ENCODE results near the gene KAT2B. TPM values are rescaled to one million over a fixed set of nuclear protein-coding genes. Genes with fewer than 3 reads are reported as not detected.

KAT2B gene
- total RNA-seq, 1 donor from 2014 or later: 52.5 TPM

DNA sequence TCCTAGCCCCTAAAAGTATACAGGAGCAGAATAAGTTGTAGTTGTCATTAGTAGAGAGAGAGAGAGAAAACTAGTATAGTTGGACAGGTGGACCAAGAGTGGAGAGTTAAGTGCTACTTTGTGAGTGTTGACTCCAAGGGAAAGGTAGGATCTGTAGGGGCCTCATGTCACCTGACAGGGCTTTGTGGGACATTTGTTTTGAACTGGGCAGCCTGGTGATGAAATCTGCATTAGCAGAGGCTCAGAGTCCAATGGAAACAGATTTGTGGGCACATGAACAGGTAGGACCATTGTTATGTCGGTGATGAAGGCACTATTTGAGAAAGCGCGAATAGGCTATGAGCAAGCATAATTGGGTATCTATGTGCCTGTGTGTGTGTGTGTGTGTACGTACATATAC is 102.3 kb downstream of the KAT2B start:
- DNase-seq (ENCODE audit: low spot score): no peak

DNA sequence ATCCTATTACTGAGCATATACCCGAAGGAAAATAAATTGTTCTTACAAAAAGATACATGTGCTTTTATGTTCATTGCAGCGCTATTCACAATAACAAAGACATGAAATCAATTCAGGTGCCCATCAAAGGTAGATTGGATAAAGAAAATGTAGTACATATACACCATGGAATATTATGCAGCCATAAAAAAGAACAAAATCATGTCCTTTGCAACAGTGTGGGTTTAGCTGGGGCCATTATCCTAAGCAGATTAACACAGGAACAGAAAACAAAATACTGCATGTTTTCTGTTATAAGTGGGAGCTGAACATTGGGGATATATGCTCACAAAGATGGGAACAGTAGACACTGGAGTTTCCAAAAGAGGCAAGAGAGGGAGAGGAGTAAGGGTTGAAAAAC is 103.3 kb downstream of the KAT2B start:
- no peak for DNase-seq (ENCODE audit: low spot score)

DNA sequence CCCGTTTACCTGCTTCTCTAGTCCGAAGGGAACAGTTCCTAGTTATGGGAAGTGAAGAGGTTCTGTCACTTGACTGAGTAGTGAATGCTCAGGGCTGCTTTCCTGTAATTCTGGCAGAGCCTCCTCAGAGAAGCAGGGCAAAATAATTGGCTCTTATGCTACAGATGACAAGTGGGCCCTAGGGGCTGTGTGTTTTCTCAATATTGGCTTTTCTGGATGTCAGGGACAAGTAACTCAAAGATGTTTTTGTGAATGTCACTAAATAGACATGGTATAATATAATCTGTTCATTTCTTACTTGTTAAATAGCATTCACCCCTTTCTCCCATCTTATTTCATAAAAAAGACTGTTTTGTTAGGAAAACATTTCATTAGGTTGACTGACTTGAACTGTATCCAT is 105.6 kb downstream of the KAT2B start:
- DNase-seq (ENCODE audit: low spot score): peak; percentile 42

DNA sequence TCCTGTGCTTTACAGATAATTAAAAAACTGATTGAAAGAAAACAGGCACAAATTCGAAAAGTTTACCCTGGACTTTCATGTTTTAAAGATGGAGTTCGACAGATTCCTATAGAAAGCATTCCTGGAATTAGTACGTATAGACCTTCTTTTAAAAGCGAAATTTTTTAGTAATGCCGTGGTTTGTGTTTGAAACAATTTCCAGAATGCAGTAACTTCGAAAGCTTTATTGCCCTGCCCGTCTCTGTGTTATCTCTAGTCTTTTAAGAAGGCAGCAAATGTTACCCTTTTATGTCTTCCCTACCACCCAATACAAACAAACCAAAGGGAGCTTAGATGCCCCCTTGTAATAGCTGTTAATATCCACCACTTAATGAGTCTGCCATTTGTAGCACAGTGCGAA is 106.1 kb downstream of the KAT2B start:
- DNase-seq (ENCODE audit: low spot score): peak; percentile 85

DNA sequence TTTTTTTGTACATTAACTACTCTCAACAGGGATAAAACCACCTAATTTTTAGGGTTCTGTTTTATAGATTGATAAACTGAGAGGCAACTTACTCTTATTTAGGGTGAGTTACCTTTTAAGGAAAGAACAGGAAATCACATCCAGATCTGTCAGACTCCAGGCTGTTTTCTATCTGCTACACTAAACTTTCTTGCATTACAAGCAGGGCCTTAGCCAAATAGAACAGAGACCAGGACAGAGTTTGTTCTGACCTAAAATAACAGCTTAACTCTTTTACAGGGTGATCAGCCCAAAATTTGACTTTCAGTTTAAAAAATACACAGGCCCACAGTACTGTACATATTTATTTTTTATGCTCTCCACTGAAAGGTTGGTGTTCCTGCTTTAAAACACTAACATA is 107.1 kb downstream of the KAT2B start:
- peak; percentile 83 for DNase-seq (ENCODE audit: low spot score)

DNA sequence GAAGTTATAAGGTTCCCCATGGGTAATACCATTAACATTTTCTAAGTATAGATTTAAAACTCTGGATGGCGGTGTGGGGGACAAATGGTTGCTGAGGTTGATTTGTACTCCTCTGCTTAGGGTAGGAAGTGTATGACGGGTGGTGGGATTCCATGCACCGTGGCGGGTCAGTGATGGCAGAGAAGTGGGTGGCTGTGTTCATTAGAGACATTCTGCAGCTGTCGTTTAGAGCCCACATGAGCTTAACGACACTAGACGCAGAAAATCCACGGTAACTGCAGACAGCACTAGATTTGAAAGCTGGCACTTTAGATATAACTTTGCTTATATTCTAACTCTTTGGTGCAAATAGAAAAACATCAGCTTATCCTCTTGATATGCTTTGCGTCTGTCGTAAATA is 108.2 kb downstream of the KAT2B start:
- no peak for DNase-seq (ENCODE audit: low spot score)

DNA sequence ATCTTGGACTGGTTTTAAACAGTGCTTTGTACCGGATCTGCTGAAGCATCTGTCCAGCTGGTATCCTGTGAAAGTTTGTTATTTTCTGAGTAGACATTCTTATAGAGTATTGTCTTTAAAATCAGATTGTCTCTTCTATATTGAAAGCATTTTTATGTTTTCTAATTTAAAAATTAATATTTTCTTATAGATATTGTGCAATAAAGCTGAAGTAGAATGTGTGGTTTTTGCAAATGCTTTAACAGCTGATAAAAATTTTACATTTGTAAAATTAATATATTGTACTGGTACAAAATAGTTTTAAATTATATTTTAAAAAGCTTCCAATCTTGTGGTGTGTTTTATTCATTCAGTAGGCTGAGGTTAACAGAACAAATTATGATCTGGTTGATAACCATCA is 113.8 kb downstream of the KAT2B start:
- no peak for DNase-seq (ENCODE audit: low spot score)

DNA sequence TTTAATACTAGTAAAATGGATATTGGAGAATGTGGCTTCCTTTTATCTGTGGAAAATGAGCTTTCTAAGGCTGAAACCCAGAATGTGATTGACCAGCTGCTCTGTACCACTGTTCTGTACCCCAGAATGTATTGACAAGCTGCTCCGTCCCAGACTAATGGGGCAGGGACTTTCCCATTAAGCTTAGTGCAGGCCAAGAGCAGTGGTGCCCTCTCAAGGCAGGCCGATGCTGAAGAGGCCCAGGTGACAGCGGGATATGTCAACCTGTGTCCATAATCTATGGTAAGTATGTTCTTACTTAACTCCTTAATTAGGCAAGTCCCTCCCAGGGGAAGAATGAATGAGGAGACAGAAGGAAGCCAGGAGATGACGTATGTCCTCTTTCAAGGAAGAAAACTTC is 114.7 kb downstream of the KAT2B start:
- no peak for DNase-seq (ENCODE audit: low spot score)

DNA sequence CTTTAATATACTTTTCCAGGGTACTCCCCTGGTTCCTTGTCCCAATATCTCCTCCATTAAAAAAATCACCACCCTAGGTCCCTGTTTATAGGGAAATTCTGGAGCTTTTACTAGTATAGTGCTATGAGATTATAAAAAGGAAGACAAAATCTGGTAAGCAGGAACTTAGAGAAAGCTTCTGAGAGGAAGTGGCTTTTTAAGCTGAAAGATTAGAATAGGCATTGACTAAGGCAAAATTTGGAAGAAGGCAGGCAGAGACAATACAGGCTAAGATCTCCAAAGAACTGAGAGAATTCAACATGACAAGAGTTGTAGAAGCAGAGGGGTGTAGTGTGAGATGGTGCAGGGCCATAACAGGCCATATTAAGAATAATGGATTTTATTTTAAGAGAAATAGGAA is 120.0 kb downstream of the KAT2B start:
- DNase-seq (ENCODE audit: low spot score): no peak

DNA sequence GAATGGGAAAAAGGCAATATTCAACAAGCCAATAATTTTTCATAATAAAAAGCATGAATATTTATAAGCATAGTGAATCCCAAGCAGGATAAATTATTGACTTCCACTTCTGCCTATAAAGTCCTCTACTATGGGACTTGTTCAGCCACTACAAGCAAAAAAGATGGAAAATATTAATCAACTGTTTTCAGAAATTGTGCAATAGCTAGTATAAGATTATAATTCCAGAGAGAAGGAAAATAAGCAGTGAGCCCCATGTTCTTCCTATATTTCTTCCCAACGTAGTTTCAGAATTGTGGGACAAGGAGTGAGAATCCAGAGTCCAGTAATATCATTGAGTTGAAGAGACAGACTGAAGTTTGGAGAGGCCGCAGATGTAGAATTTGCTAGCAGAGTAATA is 121.5 kb downstream of the KAT2B start:
- DNase-seq (ENCODE audit: low spot score): no peak

DNA sequence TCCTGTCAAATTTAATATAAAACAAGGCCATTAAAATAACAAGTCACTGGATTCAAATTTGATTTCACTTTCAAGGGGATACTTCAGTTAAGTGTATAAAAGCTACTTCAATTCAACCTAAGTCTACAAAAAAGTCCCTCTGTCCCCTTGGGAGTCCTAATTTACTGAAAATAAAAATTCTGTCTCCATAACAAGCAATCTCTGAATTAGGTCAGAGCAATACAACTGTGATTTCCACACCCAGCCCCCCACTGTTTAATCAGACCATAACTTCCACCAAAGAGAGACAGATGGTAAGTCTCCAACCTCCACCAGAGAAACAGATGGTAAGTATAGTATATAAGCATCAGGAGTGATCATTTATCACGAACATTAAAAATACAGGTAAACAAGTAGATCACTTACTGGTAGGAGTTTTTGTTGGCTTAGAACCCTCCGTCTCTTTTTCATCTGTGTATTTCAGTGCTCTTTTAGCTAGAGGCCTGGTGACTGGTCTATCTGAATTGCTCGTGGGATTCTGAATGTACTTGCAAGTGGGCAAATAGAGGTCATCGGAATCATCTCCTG is 133.7 kb downstream of the KAT2B start:
- DNase-seq (ENCODE audit: low spot score): no peak

DNA sequence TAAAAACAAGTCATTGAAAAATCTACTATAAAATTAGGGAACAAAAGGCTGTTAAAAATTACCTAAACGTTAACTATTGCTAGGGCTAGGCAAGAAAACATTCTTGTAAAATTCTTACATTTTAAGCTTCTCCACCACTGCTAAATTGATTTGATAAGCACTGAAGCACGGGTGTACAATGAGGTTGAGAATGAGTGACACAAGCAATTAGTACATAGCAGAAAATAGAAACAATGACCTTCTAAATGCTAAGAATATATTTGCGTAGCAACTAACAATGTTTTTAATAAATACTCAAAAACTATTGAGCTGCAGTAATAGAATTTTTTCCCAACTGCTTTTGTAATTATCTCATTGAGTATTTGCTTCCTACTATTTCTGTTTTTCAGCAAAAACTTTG is 141.0 kb downstream of the KAT2B start:
- DNase-seq (ENCODE audit: low spot score): no peak

DNA sequence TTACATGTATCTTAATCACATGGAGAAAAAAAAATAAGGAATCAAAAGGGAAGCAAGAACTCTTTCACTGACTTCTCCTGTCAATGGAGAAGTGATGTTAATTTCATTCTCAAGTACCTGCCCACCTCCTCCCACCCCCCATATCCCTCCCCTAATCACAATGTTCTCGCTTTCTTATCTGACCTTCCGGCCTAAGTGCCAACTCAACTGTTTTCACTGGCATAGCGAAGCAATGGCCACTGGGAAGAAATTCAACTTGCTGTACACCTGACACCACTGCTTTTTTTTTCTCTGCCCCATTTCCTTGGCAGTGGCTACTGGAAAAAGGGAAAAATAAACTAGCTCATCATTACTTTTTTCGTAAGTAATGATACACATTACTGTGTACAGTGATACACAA is 142.0 kb downstream of the KAT2B start:
- DNase-seq (ENCODE audit: low spot score): no peak

DNA sequence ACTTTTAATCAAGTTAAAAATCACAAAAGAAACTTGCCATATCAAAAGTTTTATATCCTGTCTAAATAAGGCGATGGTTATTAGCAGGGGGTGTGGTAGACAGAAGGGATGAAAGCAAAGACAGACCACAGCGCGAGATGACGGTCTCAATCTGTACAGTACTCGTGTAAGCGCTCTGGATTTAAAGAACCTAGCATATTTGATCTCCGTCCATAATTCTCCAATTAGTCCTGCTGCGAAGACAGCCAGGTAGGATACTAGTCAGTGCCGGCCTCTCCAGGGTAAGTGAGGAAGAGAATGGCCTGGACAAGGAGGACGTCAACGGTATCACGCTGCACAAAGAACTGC is 145.1 kb downstream of the KAT2B start:
- peak; percentile 4 for DNase-seq (ENCODE audit: low spot score)

DNA sequence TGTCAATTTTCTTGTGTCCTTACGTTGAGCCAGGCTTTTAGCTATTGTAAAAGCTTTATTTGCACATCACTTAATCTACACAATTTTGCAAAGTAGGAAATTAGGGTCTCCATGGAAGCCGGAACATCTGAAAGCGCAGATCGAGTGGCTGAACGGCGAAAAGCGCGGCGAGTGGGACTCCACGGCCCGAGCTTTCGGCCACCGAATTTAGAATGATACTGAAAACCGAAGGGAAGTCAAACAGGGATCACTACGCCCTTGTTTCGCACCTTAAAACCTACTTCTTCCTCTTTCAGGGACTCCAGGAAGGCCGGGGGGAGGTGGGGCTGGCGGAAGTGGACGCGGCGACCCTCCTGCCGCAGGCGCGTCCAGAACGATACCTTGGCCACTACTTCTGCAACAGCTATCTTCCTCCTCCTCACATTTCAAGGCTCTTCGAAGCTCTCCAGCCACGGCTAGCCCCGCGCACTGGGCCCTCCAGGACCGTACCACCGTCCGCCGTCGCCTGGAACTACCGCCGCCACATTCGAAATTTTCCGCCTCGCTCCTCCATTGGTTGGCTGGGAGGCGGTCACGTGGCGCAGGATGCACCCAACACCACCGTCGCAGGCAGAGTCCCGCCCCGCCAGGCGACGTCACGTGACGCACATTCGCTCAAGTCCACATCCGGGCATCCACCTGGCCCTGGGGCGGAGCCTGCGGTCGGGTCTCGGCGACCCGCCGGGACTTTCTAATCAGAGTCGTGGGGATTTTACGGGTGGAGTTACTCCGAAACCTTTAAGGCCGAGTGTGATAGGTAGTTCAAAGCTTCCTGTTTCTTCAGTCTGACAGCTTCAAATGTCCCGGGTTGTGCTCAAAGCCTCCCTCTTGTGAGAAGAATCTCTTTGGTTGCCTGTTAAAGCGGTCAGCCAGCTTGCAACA is 145.7 kb downstream of the KAT2B start, which contains the start of gene SGO1:
Gene SGO1, minus strand, starts transcription at position 528 of the 921 bp plus-strand sequence. CDS start 2,179 bp downstream, outside the sequence.
- peak; percentile 99 for DNase-seq (ENCODE audit: low spot score)

DNA sequence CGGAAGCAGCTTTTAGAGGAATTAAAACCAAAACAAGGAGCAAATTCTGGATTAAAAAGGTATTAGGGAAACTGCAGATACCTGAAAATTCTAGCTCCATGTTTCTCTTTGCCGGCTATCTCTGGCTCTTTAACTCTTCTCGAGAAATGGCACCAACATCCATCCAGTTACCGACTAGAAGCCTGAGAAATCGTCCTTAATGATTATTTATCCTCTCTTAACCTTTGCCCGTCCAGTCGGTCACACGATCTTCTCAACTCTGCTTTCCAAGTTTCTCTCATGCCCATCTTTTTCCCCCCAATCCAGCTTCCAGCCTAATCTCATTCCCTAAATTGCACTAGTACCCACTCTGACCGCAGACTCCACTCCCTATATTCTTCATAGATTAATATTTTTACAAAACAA is 146.4 kb downstream of the KAT2B start:
- no peak for DNase-seq (ENCODE audit: low spot score)

DNA sequence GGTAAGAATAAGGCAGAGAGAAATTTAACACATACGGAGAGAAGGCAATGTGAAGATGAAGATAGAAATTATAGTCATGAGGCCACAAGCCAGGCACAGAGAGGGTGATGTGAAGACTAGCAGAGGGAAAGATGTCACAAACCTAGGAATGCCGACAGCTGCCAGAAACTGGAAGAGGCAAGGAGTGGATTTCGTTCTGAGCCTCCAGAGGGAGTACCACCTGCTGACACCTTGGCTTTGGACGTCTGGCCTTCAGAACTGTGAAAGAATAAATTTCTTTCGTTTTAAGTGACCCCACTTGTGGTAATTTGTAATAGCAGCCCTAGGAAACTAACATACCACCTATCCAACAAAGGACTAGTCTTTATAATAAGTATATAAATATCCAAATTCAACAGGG is 150.7 kb downstream of the KAT2B start:
- DNase-seq (ENCODE audit: low spot score): no peak

DNA sequence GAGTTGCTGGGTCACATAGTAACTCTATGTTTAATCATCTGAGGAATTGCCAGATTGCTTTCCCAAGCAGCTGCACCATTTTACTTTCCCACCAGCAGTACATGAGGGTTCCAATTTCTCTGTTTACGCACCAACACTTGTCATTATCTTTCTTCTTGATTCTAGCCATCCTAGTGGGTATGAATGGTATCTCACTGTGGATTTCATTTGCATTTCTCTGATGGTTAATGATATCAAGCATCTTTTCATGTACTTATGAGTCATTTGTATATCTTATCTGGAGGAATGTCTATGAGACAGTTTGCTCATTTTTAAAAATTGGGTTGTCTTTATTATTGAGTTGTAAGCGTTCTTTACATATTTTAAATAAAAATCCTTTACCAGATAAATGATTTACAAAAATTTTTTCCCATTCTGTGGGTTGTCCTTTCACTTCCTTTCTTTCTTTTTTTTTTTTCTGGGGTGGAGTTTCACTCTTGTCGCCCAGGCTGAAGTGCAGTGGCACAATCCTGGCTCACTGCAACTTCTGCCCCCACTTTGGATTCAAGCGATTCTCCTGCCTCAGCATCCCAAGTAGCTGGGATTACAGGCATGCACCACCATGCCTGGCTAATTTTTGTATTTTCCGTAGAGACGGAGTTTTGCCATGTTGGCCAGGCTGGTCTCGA is 154.7 kb downstream of the KAT2B start:
- DNase-seq (ENCODE audit: low spot score): no peak

DNA sequence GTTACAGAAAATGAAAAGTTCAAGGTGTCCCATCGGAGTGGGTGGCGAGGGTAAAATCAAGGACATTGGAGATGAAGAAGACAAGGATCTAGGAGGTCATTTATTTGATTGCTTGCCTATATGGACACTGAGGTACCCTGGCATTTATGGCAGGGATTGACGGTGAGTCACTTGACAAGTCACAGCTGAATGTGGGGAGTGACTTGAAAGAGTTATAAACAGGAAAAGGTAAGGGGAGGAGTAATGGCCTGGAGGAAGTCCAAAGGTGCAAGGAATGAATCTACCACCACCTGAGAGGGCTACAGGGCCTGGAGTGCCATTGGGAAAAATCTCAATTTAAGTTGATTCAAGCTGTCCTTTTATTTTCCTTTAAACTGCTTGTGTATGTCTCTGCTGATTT is 157.5 kb downstream of the KAT2B start:
- no peak for DNase-seq (ENCODE audit: low spot score)

DNA sequence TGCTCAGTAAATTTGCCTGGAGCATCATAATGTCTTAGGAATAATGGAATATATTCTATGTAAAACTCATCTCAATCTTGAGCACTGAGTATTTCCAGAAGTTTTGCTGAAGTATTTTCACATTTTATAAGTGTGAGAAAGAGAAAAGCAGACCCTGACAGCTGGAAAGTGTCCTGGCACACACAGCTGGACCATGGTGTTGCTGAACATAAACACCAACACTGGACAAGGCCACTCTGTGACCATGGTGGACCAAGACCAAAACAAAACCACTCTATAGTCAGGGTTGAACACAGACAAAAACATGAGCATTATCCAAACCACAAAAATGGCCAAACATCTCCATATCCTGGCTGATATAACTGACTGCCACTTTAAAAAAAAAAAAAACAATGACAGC is 160.9 kb downstream of the KAT2B start:
- DNase-seq (ENCODE audit: low spot score): no peak
